ENCODE results near the gene RPP25L.

Gene RPP25L

GRCh38 chr9:34588671-34589635, 22.9 kb downstream of the RPP25L start:
- DNase-seq (ENCODE audit: low read depth, low spot score) = no peak
- ChIA-PET POLR2A (no interaction called here), CTCF (interaction anchor here (0.5 to 3.2 kb wide), 8 partner anchors 9 to 185 kb away, joined by 3 to 15 read pairs (median 4); no protein-coding TSS in a partner anchor)
- no peak overlapping the region; the same call in 1 of the 2 replicates for H3K4me3 ChIP-seq (ENCODE audit: low read depth, low read length)
- TF ChIP-seq CTCF (IDR thresholded peaks at IDR 0.05; ENCODE audit: insufficient read depth, low read length, missing control alignments) = no peak

- ChIA-PET POLR2A (no interaction called here), CTCF (interaction anchor here (0.7 to 3.2 kb wide), 9 partner anchors 11 to 85 kb away, joined by 3 to 15 read pairs (median 4); no protein-coding TSS in a partner anchor)
- TF ChIP-seq CTCF (IDR thresholded peaks at IDR 0.05; ENCODE audit: insufficient read depth, low read length, missing control alignments) = no peak
- DNase-seq (ENCODE audit: low read depth, low spot score) = no peak
- no peak overlapping the region for H3K4me3 ChIP-seq (ENCODE audit: low read depth, low read length)
Measured at GRCh38 chr9:34587271-34587670, 24.6 kb downstream of the RPP25L start.

DNA sequence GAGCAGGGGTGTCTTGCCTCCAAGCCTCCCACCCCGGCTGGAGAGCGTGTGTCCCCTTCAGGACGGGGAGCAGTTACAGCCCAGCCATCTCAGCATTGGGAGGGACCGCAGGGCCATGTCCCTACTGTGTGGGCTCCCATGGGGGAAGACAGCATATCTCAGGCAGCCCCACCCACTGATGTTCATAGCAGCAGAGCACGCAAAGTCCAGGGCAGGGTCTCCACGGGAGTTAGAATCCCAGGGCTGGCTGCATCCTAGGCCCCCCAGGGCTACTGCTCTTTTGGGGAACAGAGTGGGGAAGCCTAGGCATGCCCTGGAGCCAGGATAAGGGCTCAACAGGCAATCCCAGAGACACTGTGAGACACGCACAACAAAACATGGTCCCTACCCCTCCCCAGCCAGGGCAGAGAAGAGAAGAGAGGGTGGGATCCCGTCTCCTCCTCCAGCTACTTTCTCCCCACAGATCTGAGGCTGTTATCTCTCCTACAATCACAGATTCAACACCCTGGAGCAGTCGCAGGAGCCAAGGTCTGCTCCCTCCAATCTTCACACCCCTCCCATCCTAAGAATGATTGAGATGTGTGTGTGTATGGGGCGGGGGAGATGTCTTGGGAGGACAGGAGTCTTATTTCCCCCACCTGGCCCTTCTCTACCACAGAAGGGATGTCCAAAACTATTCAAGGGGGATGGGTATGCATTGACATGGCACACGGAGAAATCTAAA, 25.8 kb downstream of the RPP25L start:
- CTCF ChIA-PET = interaction anchor here (1.3 to 1.6 kb wide), 2 partner anchors 16 to 38 kb away, joined by 3 to 6 read pairs; no protein-coding TSS in a partner anchor
- DNase-seq (ENCODE audit: low read depth, low spot score) = no peak
- no peak overlapping the region for H3K4me3 ChIP-seq (ENCODE audit: low read depth, low read length)
- TF ChIP-seq CTCF (IDR thresholded peaks at IDR 0.05; ENCODE audit: insufficient read depth, low read length, missing control alignments) = no peak
- POLR2A ChIA-PET = interaction anchor here (0.6 kb wide), 1 partner anchor 45 kb away, joined by 3 read pairs; no protein-coding TSS in a partner anchor

DNA sequence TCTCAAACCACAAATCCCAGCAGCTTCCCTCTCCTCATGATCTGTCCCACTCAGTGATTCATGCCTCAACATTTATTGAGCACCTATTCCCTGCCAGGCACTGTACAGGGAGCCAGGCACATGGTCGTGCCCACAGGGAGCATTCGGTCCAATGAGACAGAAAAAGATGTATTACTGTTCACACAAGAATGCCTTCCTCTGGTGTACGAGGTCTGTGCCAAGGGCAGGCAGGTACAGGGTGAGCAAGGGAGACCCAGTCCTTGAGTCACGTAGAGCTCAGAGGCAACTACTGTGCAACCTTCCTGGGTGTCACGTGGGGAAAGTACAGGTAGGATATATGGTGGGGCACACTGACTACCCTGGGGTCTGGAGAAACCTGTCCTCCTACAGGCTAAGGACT, 26.9 kb downstream of the RPP25L start:
- TF ChIP-seq CTCF (IDR thresholded peaks at IDR 0.05; ENCODE audit: insufficient read depth, low read length, missing control alignments) = no peak
- H3K4me3 ChIP-seq (ENCODE audit: low read depth, low read length) = no peak overlapping the region
- CTCF ChIA-PET = interaction anchor here (1.2 to 2.5 kb wide), 4 partner anchors 19 to 253 kb away, joined by 3 to 15 read pairs (median 6); no protein-coding TSS in a partner anchor
- no peak for DNase-seq (ENCODE audit: low read depth, low spot score)
- POLR2A ChIA-PET = interaction anchor here (0.6 kb wide), 1 partner anchor 496 kb away, joined by 4 read pairs; no protein-coding TSS in a partner anchor

- POLR2A ChIA-PET = no interaction called here
- no peak overlapping the region for H3K4me3 ChIP-seq (ENCODE audit: low read depth, low read length)
- CTCF ChIA-PET = interaction anchor here (2.2 to 11.5 kb wide), 4 partner anchors 11 to 179 kb away, joined by 8 to 119 read pairs (median 12); no protein-coding TSS in a partner anchor
- DNase-seq (ENCODE audit: low read depth, low spot score) = no peak
- TF ChIP-seq CTCF (IDR thresholded peaks at IDR 0.05; ENCODE audit: insufficient read depth, low read length, missing control alignments) = no peak
Measured at GRCh38 chr9:34582787-34583186, 29.1 kb downstream of the RPP25L start.
